Measurements from ENCODE around the gene TCF23. TPM values are rescaled to one million over a fixed set of nuclear protein-coding genes. Genes with fewer than 3 reads are reported as not detected.
"Not testable (repeated sequence)": the region's sequence is repeated elsewhere in the genome, so short reads cannot be mapped to it uniquely, and the experiment has no call there.

The TCF23 gene
- total and polyA plus RNA-seq, 8 donors, result 0.06 to 0.50 (median 0.08) TPM

DNA sequence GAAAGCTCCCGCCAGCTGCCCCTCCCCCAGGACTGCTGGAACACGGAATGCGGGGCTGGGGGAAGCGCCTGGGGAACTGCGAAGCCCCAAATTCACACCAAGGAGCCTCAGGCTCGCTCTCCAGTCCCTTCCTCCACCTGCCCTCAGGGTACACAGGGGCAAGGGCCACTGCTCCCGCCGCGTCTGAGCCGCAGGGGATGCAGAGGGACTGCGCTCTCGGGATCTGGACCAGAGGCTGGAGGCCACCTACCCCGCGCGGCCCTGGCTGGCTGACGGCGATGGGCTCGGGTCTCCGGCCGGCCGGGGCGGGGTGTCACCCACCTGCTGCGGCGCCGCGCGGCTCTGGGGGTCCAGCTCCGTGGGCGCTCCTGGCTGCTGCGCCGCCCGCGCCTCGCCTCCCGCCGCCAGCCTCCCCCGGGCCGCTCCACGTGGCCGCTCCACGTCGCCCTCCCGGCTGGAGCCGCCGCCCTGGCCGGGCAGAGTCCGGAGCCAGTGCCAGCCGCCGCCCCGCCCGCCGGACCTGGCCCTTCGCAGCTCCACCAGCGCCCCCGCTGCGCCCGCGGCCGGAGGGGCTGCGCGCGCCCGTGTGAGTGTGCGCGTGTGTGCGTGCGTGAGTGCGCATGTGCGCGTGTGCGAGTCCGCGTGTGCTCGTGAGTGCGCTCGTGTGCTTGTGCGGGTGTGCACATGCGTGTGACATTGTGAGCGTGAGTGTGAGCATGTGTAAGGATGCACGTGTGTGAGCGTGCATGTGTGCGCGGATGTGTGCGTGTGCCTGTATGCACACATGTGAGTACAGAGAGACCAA is 30.1 kb upstream of the TCF23 start, which contains the start of gene CGREF1:
TSS of gene CGREF1 (minus strand) at position 604 of the 805 bp plus-strand sequence. CDS start 14,762 bp downstream, outside the sequence.
- Histone ChIP-seq H3K27ac (no peak within 1 kb of the TSS), H3K9me3 (no peaks in the 10 kb centered on the region), H3K4me1 (peaks cover 5 to 21% of the 10 kb centered on the region in 2 donors), H3K4me3 (peak within 1 kb of the TSS; percentile 24 to 28), H3K36me3 (no peaks in the 10 kb centered on the region), H3K27me3 (peaks cover 16 to 48% of the 10 kb centered on the region in 2 donors)
- no peak for TF ChIP-seq CTCF (IDR thresholded peaks at IDR 0.05)
- intact Hi-C loops (cut with DNase I), result no loop called here
- peak; percentile 21 for ATAC-seq
- DNase-seq, result peak in 1 of 4 donors; percentile 77

- H3K27ac ChIP-seq; DNase-seq; ATAC-seq; H3K36me3 ChIP-seq; H3K9me3 ChIP-seq; intact Hi-C loops (cut with DNase I): not testable (repeated sequence)
- Histone ChIP-seq H3K27me3 (peaks cover 16 to 48% of the 10 kb centered on the region in 2 donors), H3K4me1 (peaks cover 5 to 26% of the 10 kb centered on the region in 2 donors), H3K4me3 (peak overlapping the region; percentile 24 to 28)
Observed at GRCh38 chr2:27119330-27119670, 29.5 kb upstream of the TCF23 start.

- H3K36me3 ChIP-seq, result no peaks in the 10 kb centered on the region
Observed at GRCh38 chr2:27121906-27122305, 26.9 kb upstream of the TCF23 start.

GRCh38 chr2:27122791-27123190 is 26.0 kb upstream of the TCF23 start:
- H3K27ac ChIP-seq, result peak overlapping the region in 1 of 2 donors; percentile 84

More at GRCh38 chr2:27121906-27122305, 26.9 kb upstream of the TCF23 start:
- DNase-seq, result no peak
- Histone ChIP-seq H3K4me1 (peaks cover 5 to 26% of the 10 kb centered on the region in 2 donors), H3K27ac (no peak overlapping the region), H3K4me3 (no peak overlapping the region), H3K9me3 (no peaks in the 10 kb centered on the region), H3K27me3 (peaks cover 16 to 38% of the 10 kb centered on the region in 2 donors)
- ATAC-seq, result no peak
- no peak for TF ChIP-seq CTCF (IDR thresholded peaks at IDR 0.05)
- intact Hi-C loops (cut with DNase I), result no loop called here

More at GRCh38 chr2:27122791-27123190, 26.0 kb upstream of the TCF23 start:
- ATAC-seq (no peak), DNase-seq (no peak)
- intact Hi-C loops (cut with DNase I), result no loop called here
- TF ChIP-seq CTCF (IDR thresholded peaks at IDR 0.05), result no peak
- no peaks in the 10 kb centered on the region for H3K36me3 ChIP-seq
- no peaks in the 10 kb centered on the region for H3K9me3 ChIP-seq
- peaks cover 5 to 26% of the 10 kb centered on the region in 2 donors for H3K4me1 ChIP-seq
- H3K4me3 ChIP-seq, result peak overlapping the region in 1 of 2 donors; percentile 58
- H3K27me3 ChIP-seq, result peaks cover 9 to 29% of the 10 kb centered on the region in 2 donors

Data from left lung (tissue), 10 donors.